ENCODE data around the gene NEK9.
"Not testable (repeated sequence)": the region's sequence is repeated elsewhere in the genome, so short reads cannot be mapped to it uniquely, and the experiment has no call there.

The NEK9 gene

DNA sequence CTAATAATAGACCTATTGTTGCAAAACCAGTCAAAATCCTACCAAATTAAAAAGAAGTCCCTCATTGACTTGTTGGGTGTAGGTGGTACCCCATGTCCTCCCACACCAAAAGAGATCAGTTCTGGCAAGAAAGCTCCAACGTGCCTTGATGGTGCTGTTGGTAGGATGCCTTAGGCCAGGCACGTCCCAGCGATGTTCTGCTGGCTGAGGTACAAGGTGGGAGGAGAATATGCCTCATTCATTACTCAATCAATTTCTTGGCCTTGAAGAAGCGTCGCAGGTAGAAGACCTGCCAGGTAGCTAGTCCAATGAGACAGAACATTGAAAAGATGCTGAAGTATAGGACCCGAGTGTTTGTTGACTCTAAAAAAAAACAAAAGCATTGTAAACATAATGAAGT, 7.8 kb upstream of the NEK9 start:
- Histone ChIP-seq H3K9me3 (ENCODE audit: control insufficient read depth, insufficient read depth, low read length) (no peaks in the 10 kb centered on the region), H3K9ac (ENCODE audit: low read depth, low read length) (no peak overlapping the region), H3K36me3 (ENCODE audit: insufficient read depth, low read length) (0 out of 2 replicates have a peak, but pooled peaks cover 4% of the 10 kb centered on the region), H3K4me1 (ENCODE audit: insufficient read depth, low read length) (no peaks in the 10 kb centered on the region)

DNA sequence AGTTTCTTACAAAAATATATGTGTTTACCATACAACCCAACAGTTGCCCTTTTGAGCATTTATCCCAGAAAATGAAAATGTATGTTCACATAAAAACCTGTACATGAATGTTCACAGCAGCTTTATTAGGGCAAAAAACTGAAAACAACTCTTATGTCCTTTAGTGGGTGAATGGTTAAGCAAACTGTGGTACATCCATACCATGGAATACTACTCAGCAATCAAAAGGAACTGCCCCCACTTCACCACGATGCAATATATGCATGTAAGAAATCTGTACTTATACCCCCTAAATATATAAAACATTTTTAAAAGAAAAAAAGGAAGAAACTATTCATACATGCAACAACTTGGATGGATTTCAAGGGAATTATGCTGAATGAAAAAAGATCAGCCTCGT, 6.7 kb upstream of the NEK9 start:
- Histone ChIP-seq H3K4me1 (ENCODE audit: insufficient read depth, low read length) (no peaks in the 10 kb centered on the region), H3K9ac (ENCODE audit: low read depth, low read length) (no peak overlapping the region), H3K36me3 (ENCODE audit: insufficient read depth, low read length) (0 out of 2 replicates have a peak, but pooled peaks cover 4% of the 10 kb centered on the region), H3K9me3 (ENCODE audit: control insufficient read depth, insufficient read depth, low read length) (no peaks in the 10 kb centered on the region)

DNA sequence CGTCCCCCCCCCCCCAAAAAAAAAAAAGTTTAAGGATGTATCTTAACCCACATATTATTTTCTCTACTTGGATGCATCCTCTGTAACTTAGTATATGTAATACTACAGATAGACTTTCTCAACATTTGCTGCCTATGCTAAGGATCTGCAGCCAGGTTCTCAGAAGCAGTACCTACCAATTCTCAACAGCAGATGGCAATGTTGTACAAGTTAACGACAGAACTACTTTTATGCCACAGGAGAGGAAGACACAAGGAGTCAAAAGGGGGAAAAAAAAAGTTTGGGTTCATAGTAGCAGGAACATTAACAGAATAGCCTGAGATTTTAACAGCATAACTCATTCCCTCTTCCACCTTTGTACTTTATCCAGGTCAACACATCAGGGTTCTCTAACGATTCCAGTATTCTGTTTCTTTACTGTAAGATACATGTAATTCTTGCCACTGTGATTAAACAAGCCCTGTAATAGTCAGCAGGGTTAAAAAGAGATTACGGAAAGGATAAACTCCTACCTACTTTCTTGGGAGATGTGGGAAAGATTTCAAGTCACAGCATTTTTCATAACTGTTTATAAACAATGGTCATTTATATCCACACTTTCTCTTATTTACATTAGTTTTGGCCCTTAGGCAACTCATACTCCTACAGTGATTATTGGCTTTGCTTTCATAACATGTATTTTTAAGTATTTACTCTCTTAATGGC, 5.7 kb upstream of the NEK9 start:
- Histone ChIP-seq H3K9me3 (ENCODE audit: control insufficient read depth, insufficient read depth, low read length) (no peaks in the 10 kb centered on the region), H3K36me3 (ENCODE audit: insufficient read depth, low read length) (0 out of 2 replicates have a peak, but pooled peaks cover 4% of the 10 kb centered on the region), H3K4me1 (ENCODE audit: insufficient read depth, low read length) (no peaks in the 10 kb centered on the region)

GRCh38 chr14:75128596-75128990, 1.7 kb upstream of the NEK9 start:
- Histone ChIP-seq H3K9me3 (ENCODE audit: control insufficient read depth, insufficient read depth, low read length) (no peaks in the 10 kb centered on the region), H3K9ac (ENCODE audit: low read depth, low read length) (no peak overlapping the region), H3K36me3 (ENCODE audit: insufficient read depth, low read length) (no peaks in the 10 kb centered on the region), H3K4me1 (ENCODE audit: insufficient read depth, low read length) (no peaks in the 10 kb centered on the region)

More for the DNA sequence above, 5.7 kb upstream of the NEK9 start:
- H3K9ac ChIP-seq (ENCODE audit: low read depth, low read length), result no peak overlapping the region

GRCh38 chr14:75127903-75128595, 1.2 kb upstream of the NEK9 start:
- H3K9ac ChIP-seq (ENCODE audit: low read depth, low read length), result peak overlapping the region; percentile 92; the same call in 1 of the 2 replicates
- H3K4me1 ChIP-seq (ENCODE audit: insufficient read depth, low read length), result no peaks in the 10 kb centered on the region
- H3K36me3 ChIP-seq (ENCODE audit: insufficient read depth, low read length), result no peaks in the 10 kb centered on the region
- H3K9me3 ChIP-seq (ENCODE audit: control insufficient read depth, insufficient read depth, low read length), result no peaks in the 10 kb centered on the region

GRCh38 chr14:75127474-75127820, 599 bp upstream of the NEK9 start:
- H3K4me1 ChIP-seq (ENCODE audit: insufficient read depth, low read length); H3K9me3 ChIP-seq (ENCODE audit: control insufficient read depth, insufficient read depth, low read length); H3K36me3 ChIP-seq (ENCODE audit: insufficient read depth, low read length): not testable (repeated sequence)
- H3K9ac ChIP-seq (ENCODE audit: low read depth, low read length), result peak overlapping the region; percentile 92; the same call in 1 of the 2 replicates

DNA sequence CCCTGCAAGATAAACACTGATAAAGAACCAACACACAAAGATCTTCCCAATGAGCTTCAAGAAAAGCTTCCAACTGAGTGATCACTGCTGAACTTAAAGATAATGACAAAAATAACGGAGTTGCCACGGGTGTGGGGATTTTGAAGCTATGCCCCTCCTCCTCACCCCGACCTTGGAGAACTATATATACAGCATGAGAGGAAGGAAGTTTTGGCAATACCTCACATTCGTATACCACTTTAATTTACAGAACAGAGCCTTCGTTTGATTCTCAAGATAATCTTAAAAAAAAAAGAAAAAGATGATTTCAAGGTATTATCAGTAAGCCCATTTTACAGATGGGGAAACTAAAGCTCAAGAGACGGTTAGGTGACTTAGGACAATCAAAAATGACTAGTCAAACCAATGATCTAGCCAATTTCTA, 715 bp downstream of the NEK9 start:
- no peaks in the 10 kb centered on the region for H3K4me1 ChIP-seq (ENCODE audit: insufficient read depth, low read length)
- no peaks in the 10 kb centered on the region for H3K36me3 ChIP-seq (ENCODE audit: insufficient read depth, low read length)
- H3K9me3 ChIP-seq (ENCODE audit: control insufficient read depth, insufficient read depth, low read length), result no peaks in the 10 kb centered on the region
- H3K9ac ChIP-seq (ENCODE audit: low read depth, low read length), result peak overlapping the region; percentile 92

- Histone ChIP-seq H3K36me3 (ENCODE audit: insufficient read depth, low read length) (no peaks in the 10 kb centered on the region), H3K9me3 (ENCODE audit: control insufficient read depth, insufficient read depth, low read length) (no peaks in the 10 kb centered on the region), H3K4me1 (ENCODE audit: insufficient read depth, low read length) (no peaks in the 10 kb centered on the region), H3K9ac (ENCODE audit: low read depth, low read length) (peak overlapping the region; percentile 92; the same call in 1 of the 2 replicates)
Measured at GRCh38 chr14:75125617-75126016, 1.2 kb downstream of the NEK9 start.

DNA sequence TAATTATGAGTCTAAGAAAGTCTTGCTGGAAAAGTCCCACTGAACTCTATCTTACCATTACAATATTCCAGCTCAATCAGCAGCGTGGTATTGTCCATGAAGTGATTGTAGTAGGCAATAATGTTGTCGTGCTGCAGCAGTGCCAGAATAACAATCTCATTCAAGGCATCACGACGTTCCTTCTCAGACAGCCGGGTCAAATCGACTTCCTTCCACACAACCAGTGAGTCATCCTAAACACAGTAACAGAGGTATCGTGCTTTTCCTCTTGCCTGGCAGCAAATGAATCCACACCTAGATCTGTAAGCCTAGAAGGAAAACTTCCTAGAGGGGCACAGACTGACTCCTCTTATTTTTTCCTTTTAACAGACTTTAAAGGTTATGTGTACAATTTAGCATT, 2.9 kb downstream of the NEK9 start:
- Histone ChIP-seq H3K4me1 (ENCODE audit: insufficient read depth, low read length) (no peaks in the 10 kb centered on the region), H3K9me3 (ENCODE audit: control insufficient read depth, insufficient read depth, low read length) (no peaks in the 10 kb centered on the region), H3K9ac (ENCODE audit: low read depth, low read length) (no peak overlapping the region), H3K36me3 (ENCODE audit: insufficient read depth, low read length) (peaks cover 4% of the 10 kb centered on the region; the same call in 1 of the 2 replicates)

GRCh38 chr14:75121552-75121951, 5.3 kb downstream of the NEK9 start:
- H3K4me1 ChIP-seq (ENCODE audit: insufficient read depth, low read length), result no peaks in the 10 kb centered on the region
- peaks cover 7% of the 10 kb centered on the region for H3K36me3 ChIP-seq (ENCODE audit: insufficient read depth, low read length)

DNA sequence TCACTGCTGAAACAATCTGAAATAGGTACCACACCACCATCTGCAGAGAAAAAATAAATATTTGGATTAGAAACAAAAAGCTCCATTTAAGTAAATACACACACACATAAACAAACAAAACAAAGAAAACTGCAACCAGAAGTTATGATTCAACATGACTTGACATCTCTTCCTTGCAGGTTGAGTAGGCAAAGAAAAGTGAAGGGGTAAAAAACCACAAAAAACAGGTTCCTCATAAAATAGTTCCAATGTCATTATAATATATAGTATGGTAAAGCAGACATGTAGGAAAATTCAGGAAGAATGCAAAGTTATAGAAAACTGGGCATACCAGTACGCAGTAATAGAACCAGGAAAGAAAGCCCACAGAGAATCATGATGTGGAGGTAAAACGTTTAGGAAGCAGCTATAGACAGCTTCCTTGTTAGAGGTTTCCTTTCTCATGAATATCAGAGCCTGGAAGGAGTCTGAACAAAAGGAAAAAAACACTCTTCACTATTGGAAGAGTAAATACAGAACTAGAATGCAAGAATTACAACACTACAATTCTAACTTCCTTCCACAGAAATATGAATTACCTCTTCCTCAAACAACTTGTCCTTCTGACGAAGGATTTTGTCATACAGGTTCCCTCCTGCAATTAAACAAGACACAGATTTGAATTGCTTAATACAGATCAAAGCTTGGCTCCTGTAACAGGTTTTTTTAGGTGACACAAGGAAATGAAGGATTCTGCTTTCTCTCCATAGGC, 6.1 kb downstream of the NEK9 start:
- Histone ChIP-seq H3K9me3 (ENCODE audit: control insufficient read depth, insufficient read depth, low read length) (no peaks in the 10 kb centered on the region), H3K36me3 (ENCODE audit: insufficient read depth, low read length) (peaks cover 7% of the 10 kb centered on the region), H3K9ac (ENCODE audit: low read depth, low read length) (no peak overlapping the region), H3K4me1 (ENCODE audit: insufficient read depth, low read length) (no peaks in the 10 kb centered on the region)

More at GRCh38 chr14:75121552-75121951, 5.3 kb downstream of the NEK9 start:
- no peaks in the 10 kb centered on the region for H3K9me3 ChIP-seq (ENCODE audit: control insufficient read depth, insufficient read depth, low read length)
- H3K9ac ChIP-seq (ENCODE audit: low read depth, low read length), result no peak overlapping the region

GRCh38 chr14:75119056-75119455, 7.8 kb downstream of the NEK9 start:
- no peak overlapping the region for H3K9ac ChIP-seq (ENCODE audit: low read depth, low read length)
- H3K36me3 ChIP-seq (ENCODE audit: insufficient read depth, low read length), result peaks cover 12% of the 10 kb centered on the region
- no peaks in the 10 kb centered on the region for H3K4me1 ChIP-seq (ENCODE audit: insufficient read depth, low read length)
- H3K9me3 ChIP-seq (ENCODE audit: control insufficient read depth, insufficient read depth, low read length), result no peaks in the 10 kb centered on the region

GRCh38 chr14:75113932-75114539, 12.8 kb downstream of the NEK9 start:
- no peaks in the 10 kb centered on the region for H3K9me3 ChIP-seq (ENCODE audit: control insufficient read depth, insufficient read depth, low read length)
- H3K9ac ChIP-seq (ENCODE audit: low read depth, low read length), result no peak overlapping the region
- peaks cover 17% of the 10 kb centered on the region for H3K36me3 ChIP-seq (ENCODE audit: insufficient read depth, low read length)
- no peaks in the 10 kb centered on the region for H3K4me1 ChIP-seq (ENCODE audit: insufficient read depth, low read length)

GRCh38 chr14:75109877-75110276, 17.0 kb downstream of the NEK9 start:
- no peaks in the 10 kb centered on the region for H3K9me3 ChIP-seq (ENCODE audit: control insufficient read depth, insufficient read depth, low read length)
- peaks cover 24% of the 10 kb centered on the region for H3K36me3 ChIP-seq (ENCODE audit: insufficient read depth, low read length)
- H3K9ac ChIP-seq (ENCODE audit: low read depth, low read length), result no peak overlapping the region
- no peaks in the 10 kb centered on the region for H3K4me1 ChIP-seq (ENCODE audit: insufficient read depth, low read length)

All from ES-I3 (cell line).